ENCODE measurements around the gene LCN2.

GRCh38 chr9:128159522-128159783 is 10.2 kb downstream of the LCN2 start:
- TF ChIP-seq CTCF (IDR thresholded peaks at IDR 0.05): no peak
- no peak for TF ChIP-seq POLR2A (IDR thresholded peaks at IDR 0.05)

Measured in adrenal gland (tissue), 5 donors.